Measurements from ENCODE around the gene OR7C1. TPM values are rescaled to one million over a fixed set of nuclear protein-coding genes. Genes with fewer than 3 reads are reported as not detected.
"Not testable (repeated sequence)": the region's sequence is repeated elsewhere in the genome, so short reads cannot be mapped to it uniquely, and the experiment has no call there.

Gene OR7C1
- total RNA-seq, 4 donors from 2014 or later: not detected

GRCh38 chr19:14774373-14774772 is 60.6 kb downstream of the OR7C1 start:
- H3K27ac ChIP-seq: no peak overlapping the region
- DNase-seq: peak in 1 of 3 donors; percentile 9
- H3K9me3 ChIP-seq: no peaks in the 10 kb centered on the region
- H3K4me3 ChIP-seq: no peak overlapping the region
- TF ChIP-seq POLR2A (IDR thresholded peaks at IDR 0.05) (no peak), CTCF (IDR thresholded peaks at IDR 0.05) (no peak)
- no peaks in the 10 kb centered on the region for H3K36me3 ChIP-seq
- H3K4me1 ChIP-seq: peaks cover 0 to 7% (median 0%) of the 10 kb centered on the region in 4 donors
- H3K27me3 ChIP-seq: no peaks in the 10 kb centered on the region

GRCh38 chr19:14773722-14774121 is 61.3 kb downstream of the OR7C1 start:
- H3K36me3 ChIP-seq: not testable (repeated sequence)
- DNase-seq: peak in 1 of 3 donors; percentile 7

DNA sequence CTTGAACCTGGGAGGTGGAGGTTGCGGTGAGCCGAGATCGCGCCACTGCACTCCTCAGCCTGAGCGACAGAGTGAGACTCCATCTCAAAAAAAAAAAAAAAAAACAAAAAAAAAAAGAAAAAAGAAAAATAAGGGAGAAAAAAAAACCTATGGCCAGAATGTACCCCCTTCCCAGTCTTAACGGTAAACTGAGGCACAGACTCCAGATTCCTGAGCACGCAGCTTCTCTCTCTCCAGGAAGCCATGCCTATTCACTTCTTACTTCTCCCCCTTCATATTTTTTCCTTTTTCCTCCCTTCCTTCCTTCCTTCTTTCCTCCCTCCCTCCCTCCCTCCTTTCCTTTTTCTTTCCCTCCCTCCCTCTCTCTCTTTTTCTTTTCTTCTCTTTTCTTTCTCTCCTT is 62.0 kb downstream of the OR7C1 start:
- no peak overlapping the region for H3K4me3 ChIP-seq
- no peak for TF ChIP-seq POLR2A (IDR thresholded peaks at IDR 0.05)
- TF ChIP-seq CTCF (IDR thresholded peaks at IDR 0.05): no peak
- DNase-seq: no peak
- H3K9me3 ChIP-seq: no peaks in the 10 kb centered on the region
- no peak overlapping the region for H3K27ac ChIP-seq
- no peaks in the 10 kb centered on the region for H3K36me3 ChIP-seq
- no peaks in the 10 kb centered on the region for H3K27me3 ChIP-seq
- peaks cover 0 to 7% (median 0%) of the 10 kb centered on the region in 4 donors for H3K4me1 ChIP-seq

More at GRCh38 chr19:14773722-14774121, 61.3 kb downstream of the OR7C1 start:
- not testable (repeated sequence) for H3K4me1 ChIP-seq, H3K9me3 ChIP-seq, H3K27me3 ChIP-seq, H3K4me3 ChIP-seq, H3K27ac ChIP-seq

DNA sequence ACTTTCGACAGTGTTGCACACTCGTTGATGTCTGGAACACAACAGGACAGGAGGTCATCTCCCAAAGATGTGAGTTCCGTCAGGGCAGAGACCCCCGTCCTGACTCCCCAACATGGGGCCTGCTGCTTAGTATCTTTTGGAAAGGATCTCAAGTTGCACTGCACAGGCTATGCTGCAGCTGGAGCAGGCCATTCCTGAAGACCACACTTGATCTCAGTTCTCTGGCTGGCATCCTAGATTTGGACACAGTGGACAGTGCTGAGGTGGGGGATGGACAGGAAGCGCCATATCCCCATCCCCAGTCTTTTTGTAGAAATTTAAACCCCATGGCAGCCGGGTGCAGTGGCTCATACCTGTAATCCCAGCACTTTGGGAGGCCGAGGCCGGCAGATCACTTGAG is 62.5 kb downstream of the OR7C1 start:
- no peaks in the 10 kb centered on the region for H3K36me3 ChIP-seq
- H3K9me3 ChIP-seq: no peaks in the 10 kb centered on the region
- peaks cover 0 to 7% (median 0%) of the 10 kb centered on the region in 4 donors for H3K4me1 ChIP-seq
- no peak overlapping the region for H3K4me3 ChIP-seq
- H3K27me3 ChIP-seq: no peaks in the 10 kb centered on the region
- peak in 1 of 3 donors; percentile 5 for DNase-seq
- no peak overlapping the region for H3K27ac ChIP-seq
- no peak for TF ChIP-seq POLR2A (IDR thresholded peaks at IDR 0.05)

DNA sequence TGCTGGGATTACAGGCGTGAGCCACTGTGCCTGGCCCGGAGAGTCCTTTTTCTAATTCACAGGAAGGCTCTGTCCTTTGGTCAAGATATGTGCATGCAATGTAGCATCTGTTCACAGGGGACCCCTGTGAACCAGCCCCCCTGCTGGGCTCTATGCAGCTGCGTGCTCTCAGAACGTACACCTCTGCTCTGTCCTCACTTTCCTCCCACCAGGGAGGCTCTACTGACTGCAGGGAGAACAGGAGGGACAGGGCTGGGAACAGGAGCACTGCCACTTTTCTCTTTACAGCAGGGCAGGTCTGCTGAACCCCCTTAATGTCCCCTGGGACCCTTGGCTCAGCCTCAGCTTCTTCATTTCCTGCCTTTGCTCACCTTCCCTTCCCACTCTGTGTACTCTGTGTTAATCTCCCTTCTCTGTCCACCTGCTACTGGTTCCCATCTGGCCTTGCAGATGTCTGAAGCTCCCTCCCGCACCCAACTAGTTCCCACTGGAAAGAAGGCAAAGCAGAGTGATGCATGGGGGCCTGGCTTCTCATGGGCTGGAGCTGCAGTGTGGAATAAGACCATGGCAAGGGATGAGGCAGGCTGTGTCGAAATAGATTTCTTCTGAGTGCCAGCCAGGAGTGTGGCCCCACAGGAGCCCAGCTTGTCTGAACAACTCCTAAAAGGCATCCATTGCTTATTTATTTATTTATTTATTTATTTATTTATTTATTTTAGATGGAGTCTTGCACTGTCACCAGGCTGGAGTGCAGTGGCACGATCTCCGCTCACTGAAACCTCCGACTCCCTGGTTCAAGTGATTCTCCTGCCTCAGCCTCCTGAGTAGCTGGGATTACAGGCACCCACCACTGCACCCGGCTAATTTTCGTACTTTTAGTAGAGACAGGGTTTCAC is 63.8 kb downstream of the OR7C1 start:
- H3K27me3 ChIP-seq: no peaks in the 10 kb centered on the region
- H3K27ac ChIP-seq: no peak overlapping the region
- DNase-seq: peak in 1 of 3 donors; percentile 13
- H3K36me3 ChIP-seq: no peaks in the 10 kb centered on the region
- no peak overlapping the region for H3K4me3 ChIP-seq
- peaks cover 0 to 3% (median 0%) of the 10 kb centered on the region in 4 donors for H3K4me1 ChIP-seq
- no peak for TF ChIP-seq CTCF (IDR thresholded peaks at IDR 0.05)
- no peak for TF ChIP-seq POLR2A (IDR thresholded peaks at IDR 0.05)
- no peaks in the 10 kb centered on the region for H3K9me3 ChIP-seq

DNA sequence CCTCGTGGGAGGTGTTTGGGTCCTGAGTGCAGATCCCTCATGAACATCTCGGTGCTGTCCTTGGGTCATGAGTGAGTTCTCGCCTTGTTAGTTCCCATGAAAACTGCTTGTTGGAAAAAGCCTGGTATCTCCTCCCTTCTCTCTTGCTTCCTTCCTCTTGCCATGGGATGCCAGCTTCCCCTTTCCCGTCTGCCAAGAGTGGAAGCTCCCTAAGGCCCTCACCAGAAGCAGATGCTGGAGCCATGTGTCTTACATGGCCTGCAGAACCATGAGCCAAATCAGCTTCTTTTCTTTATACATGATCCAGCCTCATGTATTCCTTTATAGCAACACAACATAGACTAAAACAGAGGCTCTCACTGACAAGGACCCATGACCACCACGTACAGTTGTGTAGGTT is 64.8 kb downstream of the OR7C1 start:
- DNase-seq: peak in 1 of 3 donors; percentile 8
- no peaks in the 10 kb centered on the region for H3K36me3 ChIP-seq
- TF ChIP-seq CTCF (IDR thresholded peaks at IDR 0.05) (no peak), POLR2A (IDR thresholded peaks at IDR 0.05) (no peak)
- H3K27me3 ChIP-seq: no peaks in the 10 kb centered on the region
- no peaks in the 10 kb centered on the region for H3K4me1 ChIP-seq
- no peak overlapping the region for H3K4me3 ChIP-seq
- H3K9me3 ChIP-seq: no peaks in the 10 kb centered on the region
- no peak overlapping the region for H3K27ac ChIP-seq

Data from Peyer's patch (tissue), 4 donors.